ENCODE measurements around the gene FAM89A. TPM values are rescaled to one million over a fixed set of nuclear protein-coding genes. Genes with fewer than 3 reads are reported as not detected.
A peak's percentile ranks its signal among the peaks of the same experiment; 100 is the strongest.

FAM89A gene
- total and polyA plus RNA-seq, 2 of the 8 experiments (the other 6 are each of a cell fraction or from before 2014, with no cell fraction given) = 2.1 to 2.2 TPM

DNA sequence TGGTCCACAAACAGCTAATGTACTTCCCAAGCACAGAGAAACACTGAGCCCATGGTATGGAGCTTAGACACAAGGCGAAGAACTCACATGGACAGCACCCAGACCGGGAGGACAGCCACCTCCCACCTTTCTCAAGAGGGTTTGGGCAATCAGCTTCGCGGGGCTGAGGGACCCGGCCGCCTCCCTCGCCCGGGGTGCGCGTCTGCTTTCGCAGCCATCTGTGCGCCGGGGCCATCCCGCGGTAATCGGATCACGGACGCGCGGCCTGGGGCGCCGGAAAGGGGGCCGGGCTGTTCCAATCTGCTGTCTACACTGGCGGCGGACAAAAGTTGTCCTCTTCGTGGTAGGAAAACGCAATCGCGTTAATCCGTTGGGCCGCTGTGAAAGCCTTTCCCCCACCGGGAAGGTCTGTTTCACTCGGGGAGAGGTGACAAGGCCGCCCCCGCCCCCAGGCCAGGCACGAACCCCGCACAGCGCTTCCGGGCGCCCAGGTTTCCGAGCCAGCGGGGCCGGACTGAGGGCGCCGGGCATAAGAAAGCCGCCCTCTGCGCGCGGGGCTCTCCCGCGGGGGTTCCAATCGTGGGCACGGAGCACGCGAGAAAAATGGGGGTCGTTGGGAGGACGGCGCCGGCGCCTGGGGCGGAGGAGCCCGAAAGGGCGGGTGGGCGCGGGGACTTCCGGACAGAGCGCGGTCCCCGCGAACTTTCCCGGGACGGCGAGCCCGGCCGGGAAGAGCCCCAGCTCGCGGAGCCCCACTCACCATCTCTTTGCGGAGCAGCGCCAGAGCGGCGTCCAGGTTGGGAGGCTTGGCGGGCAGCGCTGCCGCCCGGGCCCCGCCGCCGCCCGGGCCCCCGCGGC, 664 bp downstream of the FAM89A start:
- no peak overlapping the region for H2BK15ac ChIP-seq (ENCODE audit: low read length)
- no peak overlapping the region for H2BK5ac ChIP-seq (ENCODE audit: low read depth, low read length)
- no peak overlapping the region for H4K91ac ChIP-seq (replicated peaks; ENCODE audit: insufficient read length, low read length)
- no peaks in the 10 kb centered on the region for H3K79me2 ChIP-seq (ENCODE audit: control insufficient read depth in 1 of 2, insufficient read depth in 2 of 2, low read length in 2 of 2)
- peak; percentile 13 for FAIRE-seq
- peak overlapping the region; percentile 50 to 84 (median 54) for H3K4me3 ChIP-seq (ENCODE audit: extremely low read depth in 1 of 4, insufficient read depth in 2 of 4, low read depth in 3 of 4, low read length in 4 of 4)
- peaks cover 12% of the 10 kb centered on the region; the same call in 1 of the 2 replicates for H3K23me2 ChIP-seq (ENCODE audit: low read depth, low read length)
- CTCF ChIA-PET (ENCODE audit: partially characterized antibody) = interaction anchor here (0.6 to 1.6 kb wide), 5 partner anchors 50 to 132 kb away, joined by 3 to 4 read pairs (median 3); no protein-coding TSS in a partner anchor
- POLR2A ChIA-PET (ENCODE audit: partially characterized antibody) = no interaction called here
- H3K27me3 ChIP-seq (replicated peaks in 1 of 4; ENCODE audit: control insufficient read depth in 3 of 4, extremely low read depth in 1 of 4, insufficient read depth in 3 of 4, low read length in 3 of 4) = peaks cover 29 to 59% (median 54%) of the 10 kb centered on the region in 4 experiments
- H3K14ac ChIP-seq (ENCODE audit: insufficient read length) = no peak overlapping the region
- H3K9me3 ChIP-seq (ENCODE audit: insufficient read depth in 2 of 2, low read depth in 1 of 2, low read length in 1 of 2) = no peaks in the 10 kb centered on the region
- 0 out of 2 replicates have a peak overlapping the region, but pooled peaks have one; percentile 57 for H2AFZ ChIP-seq (ENCODE audit: low read length)
- H2AK5ac ChIP-seq (ENCODE audit: low read depth, low read length) = no peak overlapping the region
- no peaks in the 10 kb centered on the region; a peak in 1 of 8 replicates for H3K36me3 ChIP-seq (ENCODE audit: control insufficient read depth in 2 of 4, insufficient read depth in 4 of 4, low read length in 3 of 4)
- H2BK12ac ChIP-seq (ENCODE audit: low read depth, low read length) = no peak overlapping the region
- no peak overlapping the region for H3K4ac ChIP-seq (replicated peaks; ENCODE audit: insufficient read length, low read depth, low read length)
- H3K9ac ChIP-seq (replicated peaks in 1 of 4; ENCODE audit: extremely low read depth in 1 of 4, low read depth in 3 of 4, low read length in 3 of 4) = peak overlapping the region in 1 of 4 experiments; percentile 8; a peak in 1 of 7 replicates
- H2BK20ac ChIP-seq (ENCODE audit: low read length) = no peak overlapping the region
- H3K4me2 ChIP-seq (ENCODE audit: insufficient read depth in 1 of 2, low read depth in 2 of 2, low read length in 2 of 2) = peak overlapping the region; percentile 69 to 91
- H4K5ac ChIP-seq (ENCODE audit: insufficient read length, low read depth, low read length) = no peak overlapping the region
- 2% methylated on average over 60 of the region's 91 CpGs; no CpG with 5 or more reads in 1 of the 2 experiments for WGBS, 2 experiments (ENCODE audit: extremely low coverage in 1 of 2, insufficient coverage in 1 of 2, insufficient read length in 1 of 2, insufficient replicate concordance in 2 of 2, low coverage in 1 of 2, low lambda C conversion rate in 2 of 2, missing lambda C conversion rate in 1 of 2)
- no peak overlapping the region for H3K18ac ChIP-seq (ENCODE audit: extremely low read depth, low read length)
- peaks cover 2 to 9% of the 10 kb centered on the region in 2 experiments for H4K20me1 ChIP-seq (replicated peaks in 1 of 2; ENCODE audit: control insufficient read depth in 1 of 2, insufficient read depth in 2 of 2, low read length in 2 of 2)
- no peaks in the 10 kb centered on the region for H3K79me1 ChIP-seq (ENCODE audit: low read depth, low read length)
- H3K23ac ChIP-seq (ENCODE audit: insufficient read length) = no peak overlapping the region
- peak overlapping the region; percentile 74 for H4K8ac ChIP-seq (ENCODE audit: extremely low read depth, insufficient read depth, low read length)
- H3K4me1 ChIP-seq (replicated peaks in 1 of 4; ENCODE audit: control insufficient read depth in 3 of 4, insufficient read depth in 4 of 4, low read length in 3 of 4) = peaks cover 0 to 5% (median 2%) of the 10 kb centered on the region in 4 experiments; a peak in 5 of 7 replicates
- DNase-seq (ENCODE audit: low read depth in 1 of 2, low spot score in 2 of 2) = peak in 1 of 2 experiments; percentile 61
- H3K27ac ChIP-seq (ENCODE audit: low read depth, low read length) = no peak overlapping the region
- no peak overlapping the region for H2BK120ac ChIP-seq (replicated peaks; ENCODE audit: low read depth, low read length)
- H3K56ac ChIP-seq (replicated peaks; ENCODE audit: insufficient read length, low read depth, low read length) = no peak overlapping the region
- peak; percentile 69 for TF ChIP-seq KDM4A (IDR thresholded peaks at IDR 0.05; ENCODE audit: low read depth, low read length, severe bottlenecking)
- TF ChIP-seq POLR2AphosphoS5 (IDR thresholded peaks at IDR 0.05; ENCODE audit: low read depth, low read length) = no peak
- no peak for TF ChIP-seq SRF (IDR thresholded peaks at IDR 0.05; ENCODE audit: low read depth, low read length)
- TF ChIP-seq GTF2F1 (IDR thresholded peaks at IDR 0.05; ENCODE audit: borderline replicate concordance, low read depth, low read length) = no peak
- TF ChIP-seq CHD2 (IDR thresholded peaks at IDR 0.05; ENCODE audit: low read length) = no peak
- TF ChIP-seq SUZ12 (IDR thresholded peaks at IDR 0.05; ENCODE audit: low read length) = peak; percentile 86
- TF ChIP-seq SAP30 (IDR thresholded peaks at IDR 0.05; ENCODE audit: insufficient read depth, insufficient replicate concordance, low read length) = no peak
- TF ChIP-seq EP300 (IDR thresholded peaks at IDR 0.05; ENCODE audit: borderline replicate concordance in 1 of 2, low read depth in 2 of 2, low read length in 2 of 2) = no peak
- 0 out of 2 replicates have a peak, but pooled peaks have one; percentile 0 for TF ChIP-seq PHF8 (conservative IDR thresholded peaks at IDR 0.05; ENCODE audit: low read depth, low read length)
- no peak for TF ChIP-seq HDAC2 (IDR thresholded peaks at IDR 0.05; ENCODE audit: borderline replicate concordance in 1 of 2, low read depth in 2 of 2, low read length in 2 of 2)
- TF ChIP-seq HDAC6 (IDR thresholded peaks at IDR 0.05; ENCODE audit: low read depth, low read length) = no peak
